Astrocyte (in vitro differentiated cells and primary cell): ENCODE results near the gene CHST11.

Experiments used
- EZH2 ChIP-seq: IDR thresholded peaks from 2 replicates; pipeline ENCODE4 v1.6.1; 2012; ENCODE audit warnings: mild to moderate bottlenecking, low read length, inconsistent platforms; ENCODE audit not compliant: insufficient read depth
- TF ChIP-seq, protein P1 (sequence below): IDR thresholded peaks from 2 replicates; pipeline ENCODE4 v1.5.1; 2011; ENCODE audit warnings: low read depth, mild to moderate bottlenecking, inconsistent platforms, low read length, moderate library complexity; ENCODE audit not compliant: insufficient read depth

DNA sequence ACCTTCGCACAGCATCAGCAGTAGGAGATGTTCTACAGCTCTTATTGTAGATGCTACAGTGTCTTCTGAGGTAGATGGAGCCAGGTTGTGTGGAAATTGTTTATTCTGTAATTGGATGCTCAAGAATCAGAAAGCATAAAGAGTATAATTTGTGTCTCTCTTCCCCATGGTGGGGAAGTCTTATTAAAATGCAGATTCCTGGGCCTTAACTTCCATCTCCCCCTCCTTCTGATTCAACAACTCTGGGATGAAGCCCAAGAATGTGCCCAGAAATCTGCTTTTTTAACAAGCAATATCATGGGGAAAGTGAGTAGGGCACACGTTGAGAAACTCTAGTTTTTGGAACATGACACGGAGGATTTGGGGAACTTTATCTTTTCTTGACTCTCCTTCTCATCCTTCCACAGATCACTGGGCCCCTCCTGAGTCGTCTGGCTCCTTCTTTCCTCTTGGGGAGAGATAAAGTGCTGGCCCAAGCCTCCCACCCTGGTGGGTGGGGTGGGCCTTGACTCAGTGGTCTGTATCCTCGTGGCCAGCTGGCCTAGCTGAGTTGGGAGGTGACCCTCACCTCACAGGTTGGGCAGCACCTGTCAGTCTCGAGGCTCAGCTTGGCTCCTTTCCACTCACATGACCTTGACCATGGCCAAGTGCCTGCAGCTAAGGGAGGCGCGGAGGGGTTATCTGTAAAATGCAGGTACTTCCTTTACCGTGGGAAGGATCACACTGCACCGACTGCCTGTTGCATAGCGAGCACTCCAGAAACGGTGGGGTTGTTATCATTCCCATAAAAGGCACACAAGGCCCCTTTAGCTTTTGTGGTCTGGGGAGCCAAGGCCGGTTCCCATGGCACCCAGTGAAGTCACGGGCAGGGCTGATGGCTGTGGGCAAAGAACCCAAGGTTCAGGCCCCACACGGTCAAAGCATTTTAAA is 141.9 kb downstream of the CHST11 start:
- TF ChIP-seq, protein P1, sequence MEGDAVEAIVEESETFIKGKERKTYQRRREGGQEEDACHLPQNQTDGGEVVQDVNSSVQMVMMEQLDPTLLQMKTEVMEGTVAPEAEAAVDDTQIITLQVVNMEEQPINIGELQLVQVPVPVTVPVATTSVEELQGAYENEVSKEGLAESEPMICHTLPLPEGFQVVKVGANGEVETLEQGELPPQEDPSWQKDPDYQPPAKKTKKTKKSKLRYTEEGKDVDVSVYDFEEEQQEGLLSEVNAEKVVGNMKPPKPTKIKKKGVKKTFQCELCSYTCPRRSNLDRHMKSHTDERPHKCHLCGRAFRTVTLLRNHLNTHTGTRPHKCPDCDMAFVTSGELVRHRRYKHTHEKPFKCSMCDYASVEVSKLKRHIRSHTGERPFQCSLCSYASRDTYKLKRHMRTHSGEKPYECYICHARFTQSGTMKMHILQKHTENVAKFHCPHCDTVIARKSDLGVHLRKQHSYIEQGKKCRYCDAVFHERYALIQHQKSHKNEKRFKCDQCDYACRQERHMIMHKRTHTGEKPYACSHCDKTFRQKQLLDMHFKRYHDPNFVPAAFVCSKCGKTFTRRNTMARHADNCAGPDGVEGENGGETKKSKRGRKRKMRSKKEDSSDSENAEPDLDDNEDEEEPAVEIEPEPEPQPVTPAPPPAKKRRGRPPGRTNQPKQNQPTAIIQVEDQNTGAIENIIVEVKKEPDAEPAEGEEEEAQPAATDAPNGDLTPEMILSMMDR: no peak
- TF ChIP-seq EZH2: no peak
